GM10266 (cell line): ENCODE results near the gene CASP3.
"Not testable (repeated sequence)": the region's sequence is repeated elsewhere in the genome, so short reads cannot be mapped to it uniquely, and the experiment has no call there.

Experiments
- DNase-seq: peaks from one replicate; pipeline ENCODE4 v3.0.0; 2012; ENCODE audit errors: extremely low spot score
- CTCF ChIP-seq: IDR thresholded peaks from 2 replicates; pipeline ENCODE4 v1.5.1; 2012; ENCODE audit warnings: mild to moderate bottlenecking, low read depth; ENCODE audit not compliant: control insufficient read depth, insufficient read depth; ENCODE audit errors: missing control alignments

CASP3 gene

GRCh38 chr4:184598753-184599491 lies 50.3 kb downstream of the CASP3 start:
- TF ChIP-seq CTCF: no peak
- no peak for DNase-seq

GRCh38 chr4:184596617-184597185 lies 52.5 kb downstream of the CASP3 start:
- TF ChIP-seq CTCF: no peak
- no peak for DNase-seq

GRCh38 chr4:184596044-184596616 lies 53.1 kb downstream of the CASP3 start:
- TF ChIP-seq CTCF: no peak
- no peak for DNase-seq

GRCh38 chr4:184595430-184595829 lies 53.8 kb downstream of the CASP3 start:
- no peak for TF ChIP-seq CTCF
- DNase-seq: no peak

- no peak for TF ChIP-seq CTCF
- DNase-seq: no peak
Observed at GRCh38 chr4:184593461-184593860, 55.8 kb downstream of the CASP3 start.

- DNase-seq: not testable (repeated sequence)
Observed at GRCh38 chr4:184591747-184592270, 57.4 kb downstream of the CASP3 start.

- no peak for TF ChIP-seq CTCF
- no peak for DNase-seq
Observed at GRCh38 chr4:184591070-184591677, 58.1 kb downstream of the CASP3 start.
